Measurements from ENCODE around the gene TPSAB1.
A peak's percentile ranks its signal among the peaks of the same experiment; 100 is the strongest.
"Not testable (repeated sequence)": the region's sequence is repeated elsewhere in the genome, so short reads cannot be mapped to it uniquely, and the experiment has no call there.

The TPSAB1 gene

GRCh38 chr16:1253701-1254364, 13.3 kb downstream of the TPSAB1 start:
- DNase-seq: not testable (repeated sequence)

GRCh38 chr16:1254821-1255220, 14.3 kb downstream of the TPSAB1 start:
- not testable (repeated sequence) for DNase-seq

GRCh38 chr16:1255276-1256122, 15.0 kb downstream of the TPSAB1 start, which contains the start of gene TPSD1:
TSS of gene TPSD1 (plus strand) at chr16:1256069. CDS start at chr16:1256281, 212 bp downstream.
- not testable (repeated sequence) for DNase-seq

GRCh38 chr16:1256296-1256873, 15.9 kb downstream of the TPSAB1 start:
- not testable (repeated sequence) for DNase-seq

GRCh38 chr16:1256874-1257322, 16.4 kb downstream of the TPSAB1 start:
- no peak for DNase-seq

GRCh38 chr16:1257561-1258224, 17.2 kb downstream of the TPSAB1 start:
- DNase-seq: no peak

- DNase-seq: no peak
Observed at GRCh38 chr16:1258225-1258600, 17.7 kb downstream of the TPSAB1 start.

- peak; percentile 24 for DNase-seq
Observed at GRCh38 chr16:1258906-1259759, 18.6 kb downstream of the TPSAB1 start.

GRCh38 chr16:1259760-1260068, 19.2 kb downstream of the TPSAB1 start:
- DNase-seq: no peak

GRCh38 chr16:1260101-1260680, 19.7 kb downstream of the TPSAB1 start:
- no peak for DNase-seq

- DNase-seq: no peak
Observed at GRCh38 chr16:1261131-1261892, 20.8 kb downstream of the TPSAB1 start.

GRCh38 chr16:1262210-1262845, 21.8 kb downstream of the TPSAB1 start:
- DNase-seq: no peak

GRCh38 chr16:1262846-1263221, 22.3 kb downstream of the TPSAB1 start:
- DNase-seq: no peak

- no peak for DNase-seq
Observed at GRCh38 chr16:1263591-1264344, 23.3 kb downstream of the TPSAB1 start.

GRCh38 chr16:1264345-1265089, 24.0 kb downstream of the TPSAB1 start:
- no peak for DNase-seq

GRCh38 chr16:1265090-1265630, 24.7 kb downstream of the TPSAB1 start:
- no peak for DNase-seq

GRCh38 chr16:1265826-1266225, 25.3 kb downstream of the TPSAB1 start:
- DNase-seq: no peak

- DNase-seq: not testable (repeated sequence)
Observed at GRCh38 chr16:1269418-1269817, 28.9 kb downstream of the TPSAB1 start.

- DNase-seq: no peak
Observed at GRCh38 chr16:1271380-1271723, 30.8 kb downstream of the TPSAB1 start.
